Measurements from ENCODE around the gene NCKIPSD. TPM values are rescaled to one million over a fixed set of nuclear protein-coding genes. Genes with fewer than 3 reads are reported as not detected.

Gene NCKIPSD
- polyA plus RNA-seq, 1 of the 3 experiments (the other 2 are of a cell fraction), result 20.4 TPM

- Histone ChIP-seq H3F3A (replicated peaks; ENCODE audit: insufficient read depth) (peaks cover 26% of the 10 kb centered on the region), H4K20me1 (ENCODE audit: insufficient read depth) (peaks cover 98% of the 10 kb centered on the region), H2AFZ (ENCODE audit: low read depth) (no peak overlapping the region), H3K27me3 (ENCODE audit: insufficient read depth) (no peaks in the 10 kb centered on the region), H3K79me2 (ENCODE audit: insufficient read depth) (peaks cover 100% of the 10 kb centered on the region), H3K4me3 (ENCODE audit: low read depth in 2 of 2, low read length in 1 of 2) (no peak overlapping the region), H3K9me3 (no peaks in the 10 kb centered on the region), H3K9ac (no peak overlapping the region), H3K4me1 (ENCODE audit: control insufficient read depth in 1 of 2, insufficient read depth in 2 of 2, low read depth in 1 of 2, low read length in 1 of 2) (no peaks in the 10 kb centered on the region; a peak in 2 of 4 replicates), H3K9me2 (no peaks in the 10 kb centered on the region), H3K4me2 (no peak overlapping the region), H3K36me3 (replicated peaks in 1 of 2; ENCODE audit: control insufficient read depth in 1 of 2, insufficient read depth in 2 of 2, low read length in 1 of 2) (peaks cover 15 to 58% of the 10 kb centered on the region in 2 experiments), H3K27ac (ENCODE audit: low read depth in 2 of 2, low read length in 1 of 2) (no peak overlapping the region)
- WGBS (ENCODE audit: low lambda C conversion rate), result 99% methylated on average over 5 of the region's 5 CpGs
- TF ChIP-seq CTCF (IDR thresholded peaks at IDR 0.05) (no peak), YY1 (IDR thresholded peaks at IDR 0.05; ENCODE audit: low read depth) (no peak), EP300 (IDR thresholded peaks at IDR 0.05; ENCODE audit: borderline replicate concordance in 1 of 2, low read depth in 1 of 2, low read length in 1 of 2) (no peak), PBX3 (IDR thresholded peaks at IDR 0.05) (no peak), GABPA (IDR thresholded peaks at IDR 0.05; ENCODE audit: low read depth) (no peak), EZH2phosphoT487 (IDR thresholded peaks at IDR 0.05; ENCODE audit: borderline replicate concordance, low read depth) (no peak), RFX5 (IDR thresholded peaks at IDR 0.05; ENCODE audit: low read length) (no peak), MXI1 (IDR thresholded peaks at IDR 0.05; ENCODE audit: low read depth, low read length) (no peak), RAD21 (IDR thresholded peaks at IDR 0.05; ENCODE audit: low read length) (no peak), IRF3 (IDR thresholded peaks at IDR 0.05; ENCODE audit: low read depth, low read length) (no peak), USF1 (IDR thresholded peaks at IDR 0.05; ENCODE audit: borderline replicate concordance, low read depth) (no peak), FOXJ3 (CRISPR knock-in tag; IDR thresholded peaks at IDR 0.05) (no peak), MAX (IDR thresholded peaks at IDR 0.05; ENCODE audit: low read depth) (no peak), REST (IDR thresholded peaks at IDR 0.05; ENCODE audit: low read depth, low read length) (no peak), SIN3A (IDR thresholded peaks at IDR 0.05; ENCODE audit: borderline replicate concordance, low read depth, low read length) (no peak), NRF1 (IDR thresholded peaks at IDR 0.05; ENCODE audit: low read depth, low read length) (no peak), RXRA (IDR thresholded peaks at IDR 0.05; ENCODE audit: borderline replicate concordance, low read depth) (no peak), USF2 (IDR thresholded peaks at IDR 0.05; ENCODE audit: borderline replicate concordance, low read depth, low read length) (no peak), POLR2AphosphoS5 (IDR thresholded peaks at IDR 0.05; ENCODE audit: low read depth, low read length) (no peak), ZBTB33 (IDR thresholded peaks at IDR 0.05; ENCODE audit: borderline replicate concordance, low read depth) (no peak)
- CTCF ChIA-PET, result interaction anchor here (0.9 to 1.5 kb wide), 3 partner anchors 33 to 78 kb away, joined by 3 to 6 read pairs (median 3); no protein-coding TSS in a partner anchor
- DNase-seq, result no peak
- POLR2A ChIA-PET, result interaction anchor here (0.5 kb wide), 1 partner anchor 222 kb away, joined by 6 read pairs; no protein-coding TSS in a partner anchor
Measured at GRCh38 chr3:48707157-48707556, 21.4 kb upstream of the NCKIPSD start.
